ENCODE data around the gene GPR107. TPM values are rescaled to one million over a fixed set of nuclear protein-coding genes. Genes with fewer than 3 reads are reported as not detected.

GPR107 gene
- total RNA-seq, 1 experiment from 2014 or later = 77.4 TPM

DNA sequence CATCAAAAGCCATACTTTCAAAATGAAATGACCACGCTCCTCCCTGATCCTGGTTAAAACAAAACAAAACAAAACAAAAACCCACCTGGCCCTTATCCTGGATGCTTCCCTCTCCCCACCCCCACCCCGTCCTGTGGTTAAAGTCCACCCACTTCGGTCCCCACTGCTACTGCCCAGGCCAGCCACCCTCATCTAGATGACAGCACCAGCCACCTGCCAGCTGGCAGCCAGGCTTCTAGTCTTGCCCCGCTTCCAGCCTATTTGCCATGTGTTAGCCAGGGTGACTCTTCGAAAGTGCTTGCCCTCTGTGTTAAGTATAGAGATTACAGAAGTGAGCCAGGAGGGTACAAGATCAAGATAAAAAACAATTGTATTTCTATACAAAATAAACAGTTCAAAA, 91.0 kb downstream of the GPR107 start:
- Histone ChIP-seq H3K27me3 (ENCODE audit: insufficient read depth, low read depth) (no peaks in the 10 kb centered on the region), H3K4me3 (no peak overlapping the region), H3K36me3 (ENCODE audit: low read depth) (no peaks in the 10 kb centered on the region), H3F3A (ENCODE audit: insufficient read depth, low read depth) (peaks cover 7% of the 10 kb centered on the region; the same call in 1 of the 2 replicates), H3K4me2 (no peak overlapping the region; the same call in 1 of the 2 replicates), H2AFZ (no peak overlapping the region), H3K4me1 (replicated peaks; ENCODE audit: insufficient read depth) (no peaks in the 10 kb centered on the region), H3K9me3 (ENCODE audit: insufficient read depth, low read depth) (no peaks in the 10 kb centered on the region), H4K20me1 (ENCODE audit: insufficient read depth) (no peaks in the 10 kb centered on the region), H3K9me2 (ENCODE audit: insufficient read depth) (no peaks in the 10 kb centered on the region), H3K79me2 (ENCODE audit: low read depth) (no peaks in the 10 kb centered on the region), H3K27ac (no peak overlapping the region)
- no peak for DNase-seq
- ChIA-PET POLR2A (ENCODE audit: unreplicated experiment) (interaction anchor here (0.6 kb wide), 1 partner anchor 10 kb away, joined by 5 read pairs; no protein-coding TSS in a partner anchor), CTCF (no interaction called here)
- TF ChIP-seq, protein P1, sequence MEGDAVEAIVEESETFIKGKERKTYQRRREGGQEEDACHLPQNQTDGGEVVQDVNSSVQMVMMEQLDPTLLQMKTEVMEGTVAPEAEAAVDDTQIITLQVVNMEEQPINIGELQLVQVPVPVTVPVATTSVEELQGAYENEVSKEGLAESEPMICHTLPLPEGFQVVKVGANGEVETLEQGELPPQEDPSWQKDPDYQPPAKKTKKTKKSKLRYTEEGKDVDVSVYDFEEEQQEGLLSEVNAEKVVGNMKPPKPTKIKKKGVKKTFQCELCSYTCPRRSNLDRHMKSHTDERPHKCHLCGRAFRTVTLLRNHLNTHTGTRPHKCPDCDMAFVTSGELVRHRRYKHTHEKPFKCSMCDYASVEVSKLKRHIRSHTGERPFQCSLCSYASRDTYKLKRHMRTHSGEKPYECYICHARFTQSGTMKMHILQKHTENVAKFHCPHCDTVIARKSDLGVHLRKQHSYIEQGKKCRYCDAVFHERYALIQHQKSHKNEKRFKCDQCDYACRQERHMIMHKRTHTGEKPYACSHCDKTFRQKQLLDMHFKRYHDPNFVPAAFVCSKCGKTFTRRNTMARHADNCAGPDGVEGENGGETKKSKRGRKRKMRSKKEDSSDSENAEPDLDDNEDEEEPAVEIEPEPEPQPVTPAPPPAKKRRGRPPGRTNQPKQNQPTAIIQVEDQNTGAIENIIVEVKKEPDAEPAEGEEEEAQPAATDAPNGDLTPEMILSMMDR (conservative IDR thresholded peaks at IDR 0.05) = no peak
- TF ChIP-seq EZH2 (IDR thresholded peaks at IDR 0.05; ENCODE audit: low read depth) = no peak
- no TSS peak for BruUV-seq (replicated peaks)
- intact Hi-C loops (cut with micrococcal nuclease; ENCODE audit: unreplicated experiment) = no loop called here

- H3K4me2 ChIP-seq = no peak overlapping the region
- H3K27me3 ChIP-seq (ENCODE audit: insufficient read depth, low read depth) = no peaks in the 10 kb centered on the region
- no peaks in the 10 kb centered on the region for H4K20me1 ChIP-seq (ENCODE audit: insufficient read depth)
- no peak overlapping the region for H3K4me3 ChIP-seq
- peaks cover 4% of the 10 kb centered on the region for H3K4me1 ChIP-seq (replicated peaks; ENCODE audit: insufficient read depth)
- H3K9me2 ChIP-seq (ENCODE audit: insufficient read depth) = no peaks in the 10 kb centered on the region
- DNase-seq = no peak
- H3K9me3 ChIP-seq (ENCODE audit: insufficient read depth, low read depth) = no peaks in the 10 kb centered on the region
- peaks cover 7% of the 10 kb centered on the region; the same call in 1 of the 2 replicates for H3F3A ChIP-seq (ENCODE audit: insufficient read depth, low read depth)
- H2AFZ ChIP-seq = no peak overlapping the region
- BruUV-seq (replicated peaks) = no TSS peak
- intact Hi-C loops (cut with micrococcal nuclease; ENCODE audit: unreplicated experiment) = no loop called here
- H3K79me2 ChIP-seq (ENCODE audit: low read depth) = no peaks in the 10 kb centered on the region
- H3K27ac ChIP-seq = no peak overlapping the region
- POLR2A ChIA-PET (ENCODE audit: unreplicated experiment) = no interaction called here
- CTCF ChIA-PET = interaction anchor here (0.7 kb wide), 1 partner anchor 262 kb away, joined by 8 read pairs; no protein-coding TSS in a partner anchor
- TF ChIP-seq, protein P1 (conservative IDR thresholded peaks at IDR 0.05) = no peak
- no peak for TF ChIP-seq EZH2 (IDR thresholded peaks at IDR 0.05; ENCODE audit: low read depth)
- H3K36me3 ChIP-seq (ENCODE audit: low read depth) = no peaks in the 10 kb centered on the region
These were observed 92.0 kb downstream of the GPR107 start for GRCh38 chr9:130145658-130146057.

GRCh38 chr9:130147198-130147597, 93.5 kb downstream of the GPR107 start:
- H4K20me1 ChIP-seq (ENCODE audit: insufficient read depth) = no peaks in the 10 kb centered on the region
- no peak overlapping the region for H3K27ac ChIP-seq
- ChIA-PET CTCF (no interaction called here), POLR2A (ENCODE audit: unreplicated experiment) (no interaction called here)
- no peak for DNase-seq
- no peak overlapping the region for H3K4me2 ChIP-seq
- no peak overlapping the region for H3K4me3 ChIP-seq
- H3K9me2 ChIP-seq (ENCODE audit: insufficient read depth) = no peaks in the 10 kb centered on the region
- no peak for TF ChIP-seq EZH2 (IDR thresholded peaks at IDR 0.05; ENCODE audit: low read depth)
- TF ChIP-seq, protein P1 (conservative IDR thresholded peaks at IDR 0.05) = no peak
- H3K4me1 ChIP-seq (replicated peaks; ENCODE audit: insufficient read depth) = peaks cover 8% of the 10 kb centered on the region
- intact Hi-C loops (cut with micrococcal nuclease; ENCODE audit: unreplicated experiment) = no loop called here
- no peaks in the 10 kb centered on the region for H3K9me3 ChIP-seq (ENCODE audit: insufficient read depth, low read depth)
- no peaks in the 10 kb centered on the region for H3K27me3 ChIP-seq (ENCODE audit: insufficient read depth, low read depth)
- no peak overlapping the region for H2AFZ ChIP-seq
- no TSS peak for BruUV-seq (replicated peaks)
- H3K36me3 ChIP-seq (ENCODE audit: low read depth) = no peaks in the 10 kb centered on the region
- H3K79me2 ChIP-seq (ENCODE audit: low read depth) = no peaks in the 10 kb centered on the region
- H3F3A ChIP-seq (ENCODE audit: insufficient read depth, low read depth) = peaks cover 12% of the 10 kb centered on the region; the same call in 1 of the 2 replicates

Measured in PC-9 (cell line).